GM18868 (cell line): Measurements from ENCODE around the gene PRPSAP2.
"Not testable (repeated sequence)": the region's sequence is repeated elsewhere in the genome, so short reads cannot be mapped to it uniquely, and the experiment has no call there.

Experiments
- ATAC-seq: cut with Tn5 transposase; IDR thresholded peaks from one replicate; pipeline ENCODE4 v1.9.1; 2021; ENCODE audit warnings: mild to moderate bottlenecking, moderate library complexity; ENCODE audit not compliant: unreplicated experiment

The PRPSAP2 gene

GRCh38 chr17:18937981-18938691, 80.2 kb downstream of the PRPSAP2 start:
- ATAC-seq: no peak

GRCh38 chr17:18938692-18939023, 80.7 kb downstream of the PRPSAP2 start:
- no peak for ATAC-seq

GRCh38 chr17:18944646-18945045, 86.7 kb downstream of the PRPSAP2 start:
- ATAC-seq: no peak

- ATAC-seq: no peak
These were observed 88.6 kb downstream of the PRPSAP2 start for GRCh38 chr17:18946536-18946935.

DNA sequence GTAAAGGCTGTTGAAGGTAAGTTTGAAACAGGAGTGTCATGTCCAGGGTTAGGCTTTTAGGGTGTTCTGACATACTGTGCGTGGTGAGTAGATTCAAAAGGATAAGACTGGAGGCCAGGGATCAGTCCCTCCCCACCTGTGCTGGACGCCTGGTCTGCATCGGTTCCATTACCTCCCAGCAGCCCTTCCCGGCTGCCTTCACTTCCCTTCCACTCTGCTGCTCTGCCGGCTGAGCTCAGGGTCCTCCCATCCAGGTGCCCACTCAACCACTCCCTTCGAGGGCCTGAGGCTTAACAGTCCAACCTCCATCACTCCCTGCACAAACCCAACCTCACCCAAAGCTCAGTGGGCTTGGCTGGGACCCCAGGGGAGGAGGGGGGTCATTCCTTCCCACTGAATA, 89.9 kb downstream of the PRPSAP2 start:
- no peak for ATAC-seq

DNA sequence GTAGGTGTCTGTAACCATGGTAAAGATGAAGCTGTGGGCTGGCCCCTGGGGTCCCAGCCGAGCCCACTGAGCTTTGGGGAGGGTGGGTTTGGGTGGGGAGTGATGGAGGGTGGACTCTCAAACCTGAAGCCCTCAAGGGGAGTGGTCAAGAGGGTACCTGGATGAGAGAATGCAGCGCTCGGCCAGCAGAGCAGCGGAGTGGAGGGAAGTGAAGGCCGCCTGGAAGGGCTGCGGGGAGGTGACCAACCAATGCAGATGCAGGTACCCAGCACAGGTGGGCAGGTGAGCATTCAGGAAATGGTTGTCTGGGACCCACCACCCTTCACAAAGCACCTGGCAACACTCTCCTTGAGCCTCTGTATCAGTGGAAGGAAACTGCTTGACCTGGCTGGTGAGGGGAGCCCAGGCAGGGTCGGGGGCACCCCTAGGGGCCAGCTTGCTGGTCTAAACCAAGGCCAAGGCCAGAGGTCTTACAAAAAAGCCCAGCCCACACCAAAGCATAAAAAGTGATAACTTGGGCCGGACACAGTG, 90.6 kb downstream of the PRPSAP2 start:
- ATAC-seq: no peak

- ATAC-seq: no peak
These were observed 91.6 kb downstream of the PRPSAP2 start for GRCh38 chr17:18949566-18949965.

DNA sequence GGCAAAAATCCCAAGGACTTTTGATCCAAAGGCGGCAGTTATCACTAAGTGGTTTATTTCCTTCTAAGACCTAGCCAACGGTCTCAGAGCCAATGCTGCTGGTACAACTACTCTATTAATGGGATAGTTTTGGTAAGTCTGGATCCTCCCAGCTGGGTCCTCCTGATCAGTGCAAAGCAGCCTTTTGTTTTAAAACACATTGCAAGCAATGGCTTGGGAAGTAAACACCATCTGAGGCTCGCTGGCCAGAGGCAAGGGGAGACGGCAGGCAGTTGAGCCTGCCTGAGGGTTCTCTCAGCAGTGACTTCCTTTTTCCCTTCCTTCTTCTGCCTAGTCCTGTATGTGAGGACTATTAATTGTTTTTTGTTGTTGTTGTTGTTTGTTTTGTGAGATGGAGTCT, 92.4 kb downstream of the PRPSAP2 start:
- ATAC-seq: no peak

GRCh38 chr17:18950944-18951905, 93.3 kb downstream of the PRPSAP2 start:
- no peak for ATAC-seq

GRCh38 chr17:18951941-18952842, 94.3 kb downstream of the PRPSAP2 start, which contains the start of gene SLC5A10:
Gene SLC5A10, plus strand, starts transcription at chr17:18952165. Its CDS starts 41 bp downstream, at chr17:18952206.
- no peak for ATAC-seq

DNA sequence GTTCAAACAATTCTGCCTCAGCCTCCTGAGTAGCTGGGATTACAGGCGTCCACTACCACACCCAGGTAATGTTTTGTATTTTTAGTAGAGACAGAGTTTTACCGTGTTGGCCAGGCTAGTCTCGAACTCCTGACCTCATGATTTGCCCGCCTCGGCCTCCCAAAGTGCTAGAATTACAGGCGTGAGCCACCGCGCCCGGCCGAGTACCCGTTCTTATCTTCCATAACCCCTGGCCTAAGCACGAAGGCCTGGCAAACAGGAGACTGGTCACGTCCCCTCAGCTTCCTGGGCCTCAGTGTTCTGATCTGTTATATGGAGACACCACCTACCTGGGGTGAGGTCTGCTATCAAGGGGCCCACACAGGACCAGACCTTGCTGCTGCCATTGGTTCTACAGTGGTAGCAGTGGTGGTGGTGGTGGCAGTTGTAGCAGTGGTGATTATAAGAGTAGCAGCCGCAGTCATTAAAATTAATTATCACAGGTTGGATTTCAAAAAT, 95.3 kb downstream of the PRPSAP2 start:
- ATAC-seq: no peak

DNA sequence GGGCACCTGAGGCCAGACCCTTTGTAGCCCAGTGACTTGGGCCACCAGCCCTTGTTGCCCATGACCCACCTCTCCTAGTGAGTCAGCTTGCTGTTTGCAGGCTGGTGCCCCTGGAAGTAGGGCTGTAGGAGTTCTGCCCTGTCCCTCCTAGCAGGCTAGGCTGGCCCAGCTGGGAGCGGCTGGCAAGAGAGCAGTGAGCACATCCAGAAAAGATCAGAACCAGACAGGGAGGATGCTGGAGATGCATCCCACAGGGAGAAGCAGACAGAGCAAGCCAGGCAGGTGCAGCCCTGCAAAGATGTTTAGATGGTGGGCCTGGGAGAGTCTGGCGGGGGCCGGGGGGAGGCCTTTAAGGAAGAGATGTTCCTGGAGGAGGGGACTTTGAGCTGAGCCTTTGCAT, 96.4 kb downstream of the PRPSAP2 start:
- ATAC-seq: no peak

GRCh38 chr17:18955009-18955408, 97.1 kb downstream of the PRPSAP2 start:
- no peak for ATAC-seq

DNA sequence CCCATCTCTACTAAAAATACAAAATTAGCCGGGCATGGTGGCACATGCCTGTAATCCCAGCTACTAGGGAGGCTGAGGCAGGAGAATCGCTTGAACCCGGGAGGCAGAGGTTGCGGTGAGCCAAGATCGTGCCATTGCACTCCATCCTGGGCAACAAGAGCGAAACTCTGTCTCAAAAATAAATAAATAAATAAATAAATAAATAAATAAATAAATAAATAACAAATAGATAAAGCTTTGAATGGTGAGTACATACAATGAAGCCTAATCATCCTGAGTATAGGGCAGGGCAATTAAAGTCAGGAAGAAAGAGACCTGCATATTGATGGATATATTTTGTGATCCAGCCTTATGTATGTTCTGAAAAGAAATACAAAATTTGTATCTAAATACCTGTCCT, 98.1 kb downstream of the PRPSAP2 start:
- not testable (repeated sequence) for ATAC-seq

- ATAC-seq: no peak
These were observed 98.7 kb downstream of the PRPSAP2 start for GRCh38 chr17:18956581-18956980.

GRCh38 chr17:18957831-18958230, 99.9 kb downstream of the PRPSAP2 start:
- no peak for ATAC-seq

GRCh38 chr17:18958611-18959010, 100.7 kb downstream of the PRPSAP2 start:
- no peak for ATAC-seq

DNA sequence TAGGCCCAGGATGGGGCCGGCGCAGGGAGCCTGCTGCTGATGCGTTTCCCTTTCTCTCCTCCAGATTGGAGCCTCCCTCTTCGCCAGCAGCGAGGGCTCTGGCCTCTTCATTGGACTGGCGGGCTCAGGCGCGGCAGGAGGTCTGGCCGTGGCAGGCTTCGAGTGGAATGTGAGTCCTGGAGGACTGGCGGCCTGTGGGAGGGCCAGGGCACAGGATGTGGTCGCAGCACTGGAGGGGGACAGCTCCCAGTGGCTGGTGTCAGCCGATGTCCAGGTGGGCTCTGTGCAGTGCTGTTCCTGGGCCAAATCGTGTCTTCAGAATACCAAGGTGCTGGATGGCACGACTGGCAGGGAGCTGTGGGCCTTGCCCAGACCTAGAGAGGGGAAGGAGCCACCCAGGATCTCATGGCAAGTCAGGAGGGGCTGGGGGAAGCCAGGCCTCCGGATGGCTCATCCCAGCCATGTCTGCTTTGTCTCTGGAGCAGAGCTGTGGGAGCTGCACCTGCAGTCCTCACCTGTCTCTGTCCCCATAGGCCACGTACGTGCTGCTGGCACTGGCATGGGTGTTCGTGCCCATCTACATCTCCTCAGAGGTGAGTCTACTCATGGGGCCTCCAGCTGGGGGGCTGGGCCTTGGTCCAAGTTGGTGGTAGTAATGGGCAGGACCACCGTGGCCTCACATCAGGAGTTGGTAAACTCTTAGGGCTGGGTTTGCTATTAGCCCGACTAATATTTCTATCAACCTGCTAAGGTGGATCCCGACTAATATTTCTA, 101.3 kb downstream of the PRPSAP2 start:
- no peak for ATAC-seq

DNA sequence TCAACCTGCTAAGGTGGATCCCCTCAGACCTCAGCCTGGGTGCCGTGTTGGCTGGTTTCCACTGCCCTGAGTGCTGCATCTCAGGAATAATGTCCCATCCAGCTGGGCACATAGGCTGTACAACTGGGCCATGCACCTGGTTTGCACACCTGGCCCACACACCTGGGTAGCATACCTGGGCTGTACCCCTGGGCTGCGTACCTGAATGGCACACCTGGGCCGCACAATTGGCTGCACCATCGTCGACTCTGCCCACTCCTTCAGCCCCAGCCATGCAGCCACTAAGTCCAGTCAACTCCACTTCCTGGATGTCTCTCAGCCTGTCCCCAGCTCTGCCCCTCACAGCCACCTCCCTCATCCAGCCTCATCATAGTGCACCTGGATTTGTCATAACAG, 101.9 kb downstream of the PRPSAP2 start:
- no peak for ATAC-seq

DNA sequence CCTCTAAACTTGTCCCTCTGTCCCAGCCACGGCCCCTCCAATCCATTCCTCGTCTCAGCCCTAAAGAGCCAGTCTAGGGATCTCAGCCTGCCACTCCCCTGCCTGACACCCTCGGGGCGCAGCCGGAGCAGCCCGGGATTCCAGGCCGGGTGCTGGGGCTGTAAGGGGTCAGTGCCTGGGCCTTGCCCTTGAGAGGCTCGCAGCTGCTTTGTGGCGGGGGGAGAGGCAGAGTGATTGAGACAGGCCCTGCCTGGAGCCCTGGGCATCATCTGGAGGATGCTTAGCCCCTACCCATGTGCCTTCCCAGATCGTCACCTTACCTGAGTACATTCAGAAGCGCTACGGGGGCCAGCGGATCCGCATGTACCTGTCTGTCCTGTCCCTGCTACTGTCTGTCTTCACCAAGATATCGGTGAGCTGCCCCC, 102.3 kb downstream of the PRPSAP2 start:
- ATAC-seq: no peak
